Activated CD4-positive, alpha-beta T cell treated with anti-CD3 and anti-CD28 coated beads for 1 hour (primary cell): Measurements from ENCODE around the gene ANKRD2.
"Not testable (repeated sequence)": the region's sequence is repeated elsewhere in the genome, so short reads cannot be mapped to it uniquely, and the experiment has no call there.

Source experiments
- DNase-seq: peaks from one replicate; pipeline ENCODE4 v3.0.0-alpha.2; 2020

Gene ANKRD2

DNA sequence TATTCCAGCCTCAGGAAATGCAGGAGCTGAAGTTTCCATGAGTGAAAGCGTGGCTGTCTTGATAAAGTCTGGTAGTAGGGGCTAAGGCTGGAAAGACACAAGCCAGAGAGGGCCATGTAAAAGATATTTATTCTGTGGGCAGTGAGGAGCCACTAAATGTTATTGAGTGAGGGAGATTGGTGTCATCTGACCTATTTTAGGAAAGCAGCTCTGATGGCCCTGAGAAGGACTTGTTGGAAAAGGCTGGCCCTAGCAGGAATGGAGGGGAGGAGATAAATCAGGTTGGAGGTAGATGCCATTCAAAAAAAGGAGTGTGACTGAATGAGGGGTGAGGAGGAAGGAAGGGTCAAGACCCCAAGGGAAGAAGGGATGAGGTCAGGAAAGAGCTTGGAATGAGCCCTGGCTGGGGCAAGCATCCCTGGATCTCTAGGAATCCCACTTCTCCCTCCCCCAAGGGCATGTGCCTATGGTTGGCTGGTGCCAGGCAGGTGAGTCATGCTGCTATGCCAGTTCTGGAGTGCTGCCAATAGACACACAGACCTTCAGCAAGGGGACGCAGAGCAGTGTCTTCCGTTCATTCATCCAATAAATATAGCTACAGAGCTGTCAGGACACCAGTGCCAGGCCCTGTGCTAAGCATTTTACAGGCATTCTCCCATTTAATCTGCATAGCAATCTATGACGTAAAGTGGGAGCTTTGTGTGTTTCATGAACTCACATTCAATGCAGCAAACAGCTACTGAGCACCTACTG, 2.0 kb downstream of the ANKRD2 start:
- DNase-seq, result no peak

DNA sequence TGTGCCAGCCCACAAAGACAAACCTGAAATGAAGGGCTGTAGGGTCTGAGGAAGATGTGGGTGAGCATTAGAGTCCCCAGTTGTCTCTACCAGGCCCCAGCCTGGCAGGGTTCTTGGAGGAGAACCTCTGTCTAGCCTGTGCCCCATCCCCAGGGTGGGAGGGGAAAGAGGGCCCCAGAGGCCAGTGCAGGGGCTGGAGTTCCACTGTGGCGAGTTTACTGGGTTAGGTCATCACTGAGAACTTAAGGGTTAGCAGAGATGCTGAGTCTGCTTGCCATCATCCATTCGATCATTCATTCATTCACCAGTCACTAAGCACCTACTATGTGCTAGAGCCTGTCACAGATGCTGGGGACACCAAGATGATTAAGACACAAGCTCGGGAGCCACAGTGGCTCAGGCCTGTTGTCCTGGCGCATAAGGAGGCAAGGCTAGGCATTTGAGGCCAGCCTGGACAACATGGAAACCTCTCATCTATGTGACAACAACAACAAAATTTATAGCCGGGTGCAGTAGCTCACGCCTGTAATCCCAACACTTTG, 2.6 kb downstream of the ANKRD2 start:
- no peak for DNase-seq

DNA sequence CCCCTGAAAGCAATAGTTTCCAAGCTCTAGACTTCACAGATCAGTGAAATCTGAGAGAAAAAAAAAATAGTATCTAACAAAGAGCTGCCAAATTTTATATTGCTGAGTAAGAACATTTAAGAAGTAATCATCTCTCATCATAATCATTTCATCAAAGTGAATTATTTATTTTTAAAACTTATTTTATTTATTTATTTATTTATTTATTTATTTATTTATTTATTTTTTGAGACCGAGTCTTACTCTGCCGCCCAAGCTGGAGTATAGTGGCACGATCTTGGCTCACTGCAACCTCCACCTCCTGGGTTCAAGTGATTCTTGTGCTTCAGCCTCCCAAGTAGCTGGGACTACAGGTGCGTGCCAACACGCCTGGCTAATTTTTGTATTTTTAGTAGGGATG, 3.9 kb downstream of the ANKRD2 start:
- DNase-seq, result not testable (repeated sequence)

DNA sequence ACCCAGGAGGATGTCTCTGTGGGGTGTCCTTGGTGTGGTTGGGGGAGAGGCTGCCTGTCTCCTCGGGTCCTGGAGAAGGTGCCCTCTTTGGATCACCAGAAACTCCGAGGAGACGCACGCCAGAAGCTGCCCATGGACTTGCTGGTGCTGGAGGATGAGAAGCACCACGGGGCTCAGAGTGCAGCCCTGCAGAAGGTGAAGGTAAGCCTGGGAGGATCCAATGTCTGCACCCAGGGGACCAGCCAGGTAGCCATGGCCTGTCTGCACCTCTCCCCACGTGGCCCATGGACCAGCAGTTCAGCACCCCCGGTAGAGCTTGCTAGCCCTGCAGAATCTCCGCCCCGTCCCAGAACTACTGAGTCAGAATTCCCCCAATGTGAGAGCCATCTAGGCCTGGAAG, 5.1 kb downstream of the ANKRD2 start:
- DNase-seq, result no peak

DNA sequence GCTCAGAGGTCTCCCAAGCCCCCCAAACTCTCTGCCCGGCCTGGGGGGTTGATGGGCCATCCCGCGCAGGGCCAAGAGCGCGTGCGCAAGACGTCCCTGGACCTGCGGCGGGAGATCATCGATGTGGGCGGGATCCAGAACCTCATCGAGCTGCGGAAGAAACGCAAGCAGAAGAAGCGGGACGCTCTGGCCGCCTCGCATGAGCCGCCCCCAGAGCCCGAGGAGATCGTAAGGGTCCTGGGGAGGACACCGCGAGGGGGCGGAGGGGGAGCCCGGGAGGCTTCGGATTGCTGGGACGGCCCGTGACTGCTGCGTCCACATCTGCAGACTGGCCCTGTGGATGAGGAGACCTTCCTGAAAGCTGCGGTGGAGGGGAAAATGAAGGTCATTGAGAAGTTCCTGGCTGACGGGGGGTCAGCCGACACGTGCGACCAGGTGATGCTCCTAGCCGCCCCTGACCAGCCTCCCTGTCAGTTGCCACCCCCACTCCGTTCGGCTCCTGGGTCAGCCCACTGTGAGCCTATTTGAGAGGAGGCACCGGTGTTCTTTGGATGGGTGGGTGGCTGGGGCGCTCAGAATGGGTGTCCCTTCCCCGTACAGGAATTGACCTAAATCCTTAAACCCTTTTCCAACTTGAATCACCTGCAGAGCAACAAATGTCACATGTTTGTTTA, 5.7 kb downstream of the ANKRD2 start:
- no peak for DNase-seq

DNA sequence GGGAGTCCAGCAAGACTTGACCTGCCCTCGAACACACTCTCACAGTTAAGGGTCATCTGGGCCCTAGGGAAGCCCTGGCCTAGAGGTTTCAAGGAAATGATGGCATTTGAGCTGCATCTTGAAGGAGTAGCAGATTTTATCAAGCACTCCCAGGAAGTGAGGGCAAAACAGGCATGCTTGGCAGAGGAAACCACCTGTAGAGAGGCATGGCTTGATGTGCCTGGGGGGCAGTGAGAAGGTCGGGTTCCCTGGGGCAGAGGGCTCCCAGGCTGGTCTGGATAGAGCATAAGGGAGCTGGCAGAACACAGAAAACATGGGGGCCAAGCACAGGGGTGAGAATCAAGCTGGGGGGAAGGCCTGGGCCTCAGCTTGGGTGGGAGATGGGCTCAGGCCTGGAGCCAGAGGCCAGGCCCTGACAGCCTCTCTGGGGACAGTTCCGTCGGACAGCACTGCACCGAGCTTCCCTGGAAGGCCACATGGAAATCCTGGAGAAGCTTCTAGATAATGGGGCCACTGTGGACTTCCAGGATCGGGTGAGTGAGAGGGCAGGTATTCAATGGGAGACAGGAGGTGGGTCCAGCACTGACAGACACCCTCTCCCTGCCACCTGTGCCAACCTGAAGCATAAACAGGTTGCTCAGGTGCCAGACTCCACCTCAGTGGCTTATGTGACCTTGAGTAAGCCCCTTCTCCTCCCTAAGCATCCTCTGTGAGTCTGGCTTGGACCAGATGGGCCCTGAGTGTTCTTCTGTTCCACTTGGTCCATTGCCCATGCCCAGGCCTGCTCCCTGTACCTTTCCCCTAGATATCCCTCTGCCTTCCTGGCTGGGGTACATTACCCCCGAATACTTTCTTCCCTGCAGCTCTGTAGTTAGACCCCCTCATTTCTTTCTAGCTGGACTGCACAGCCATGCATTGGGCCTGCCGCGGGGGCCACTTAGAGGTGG, 8.1 kb downstream of the ANKRD2 start:
- DNase-seq, result no peak

DNA sequence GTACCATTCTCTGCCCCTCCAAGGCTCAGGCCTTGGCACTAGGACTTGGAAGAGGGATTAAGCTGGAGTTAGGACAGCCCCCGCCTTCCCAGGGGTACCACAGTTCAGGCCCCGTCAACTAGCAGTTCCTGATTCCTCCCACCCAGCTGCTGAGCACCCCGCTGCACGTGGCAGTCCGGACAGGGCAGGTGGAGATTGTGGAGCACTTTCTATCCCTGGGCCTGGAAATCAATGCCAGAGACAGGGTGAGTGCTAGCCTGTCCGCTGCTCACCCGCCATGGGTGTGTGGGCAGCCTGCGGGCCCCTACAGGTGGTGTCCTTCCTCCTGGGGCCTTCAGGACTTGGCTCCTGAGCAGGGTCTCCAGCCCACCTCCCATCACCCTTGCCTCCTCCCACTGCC, 9.6 kb downstream of the ANKRD2 start:
- no peak for DNase-seq

DNA sequence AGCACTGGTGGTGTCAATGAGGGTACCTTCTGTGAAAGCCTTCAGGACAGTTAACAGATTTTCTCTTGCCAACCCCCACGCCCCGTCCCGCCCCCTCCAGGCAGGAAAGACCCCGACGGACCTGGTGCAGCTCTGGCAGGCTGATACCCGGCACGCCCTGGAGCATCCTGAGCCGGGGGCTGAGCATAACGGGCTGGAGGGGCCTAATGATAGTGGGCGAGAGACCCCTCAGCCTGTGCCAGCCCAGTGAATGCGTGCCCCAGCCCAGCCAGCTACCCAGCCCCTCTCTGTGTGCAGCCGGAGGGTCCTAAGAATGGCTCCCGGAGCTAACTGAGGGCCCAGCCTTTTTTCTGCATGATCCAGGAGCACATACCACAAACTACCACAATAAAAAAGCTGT, 10.9 kb downstream of the ANKRD2 start:
- no peak for DNase-seq

DNA sequence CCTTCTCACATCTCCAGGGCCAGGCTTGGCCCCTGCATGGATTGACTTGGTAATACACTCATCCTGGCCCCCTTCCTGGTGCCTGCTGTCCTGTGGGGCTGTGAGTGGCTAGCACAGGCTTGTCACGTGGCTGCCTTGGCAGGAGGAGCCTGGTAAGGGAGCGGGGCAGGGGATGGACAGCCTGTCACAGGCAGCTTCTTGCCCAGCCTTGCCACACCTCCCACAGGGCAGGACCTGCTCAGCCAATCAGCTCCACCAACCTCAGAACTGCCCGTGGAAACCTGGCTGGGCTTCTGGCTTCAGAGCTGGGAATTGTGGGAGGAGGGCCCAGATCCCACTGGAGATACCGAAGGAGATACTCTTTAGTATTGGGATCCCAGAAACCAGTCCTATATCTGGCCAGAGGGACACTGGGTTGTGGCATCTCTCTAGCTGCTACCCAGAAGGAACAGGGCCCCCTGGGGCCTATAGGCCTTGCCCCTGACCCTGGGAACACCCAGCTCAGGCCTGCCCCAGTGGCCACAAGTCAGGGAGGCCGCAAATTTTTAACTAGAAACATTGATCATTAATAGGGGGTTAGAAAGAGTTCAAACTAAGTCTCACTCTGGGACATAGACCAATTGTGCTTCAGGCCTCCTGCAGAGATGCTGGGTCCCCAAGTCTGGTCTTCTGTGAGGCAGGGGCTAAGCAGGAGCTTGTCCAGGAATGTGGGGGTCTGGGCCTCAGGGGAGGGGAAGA, 11.7 kb downstream of the ANKRD2 start, which contains the start of gene HOGA1:
TSS of gene HOGA1 (plus strand) at position 330 of the 738 bp plus-strand sequence. CDS start at position 645, 315 bp downstream.
- DNase-seq, result no peak

DNA sequence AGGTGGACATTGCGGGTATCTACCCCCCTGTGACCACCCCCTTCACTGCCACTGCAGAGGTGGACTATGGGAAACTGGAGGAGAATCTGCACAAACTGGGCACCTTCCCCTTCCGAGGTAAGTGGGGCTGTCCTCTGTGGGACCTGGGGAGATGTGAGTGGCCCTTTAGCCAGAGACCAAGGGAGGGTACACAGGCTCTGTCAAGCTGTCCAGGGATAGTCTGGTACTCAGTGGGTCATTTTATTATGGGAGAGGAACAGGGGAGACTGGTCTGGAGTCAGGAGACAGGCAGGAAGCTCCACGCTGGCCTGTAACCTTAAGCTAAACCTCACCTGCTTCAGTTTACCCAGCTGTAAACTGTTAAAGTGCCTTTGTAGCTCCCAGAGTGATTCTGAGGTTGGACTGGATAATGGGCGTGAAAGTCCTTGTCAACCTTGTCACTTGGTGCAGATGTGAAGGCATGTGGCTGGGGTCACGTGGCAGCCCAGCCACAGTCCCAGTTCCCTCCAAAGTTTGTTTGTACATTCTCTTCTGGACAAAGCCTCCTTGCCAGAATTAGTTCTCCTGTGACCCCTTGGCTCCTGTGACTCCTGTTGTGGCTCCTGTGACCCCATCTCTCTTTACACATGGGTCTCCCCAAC, 12.3 kb downstream of the ANKRD2 start:
- DNase-seq, result no peak

DNA sequence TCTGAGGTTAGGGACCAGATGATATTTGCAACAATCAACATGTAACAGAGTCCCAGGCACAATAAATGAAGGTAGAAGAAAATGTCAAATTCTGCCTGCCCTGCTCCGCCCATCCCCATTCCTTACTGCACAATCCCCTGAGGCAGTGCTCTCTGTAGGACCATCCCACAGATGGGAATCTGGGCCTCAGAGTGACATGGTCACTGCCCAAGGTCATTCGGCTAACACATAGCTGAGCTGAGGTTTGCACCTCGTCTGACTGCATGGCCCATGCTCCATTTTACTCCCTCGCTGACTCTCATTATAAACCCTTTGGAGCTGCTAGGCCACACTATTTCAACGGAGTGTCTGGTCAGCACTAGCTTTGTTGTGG, 12.8 kb downstream of the ANKRD2 start:
- no peak for DNase-seq

DNA sequence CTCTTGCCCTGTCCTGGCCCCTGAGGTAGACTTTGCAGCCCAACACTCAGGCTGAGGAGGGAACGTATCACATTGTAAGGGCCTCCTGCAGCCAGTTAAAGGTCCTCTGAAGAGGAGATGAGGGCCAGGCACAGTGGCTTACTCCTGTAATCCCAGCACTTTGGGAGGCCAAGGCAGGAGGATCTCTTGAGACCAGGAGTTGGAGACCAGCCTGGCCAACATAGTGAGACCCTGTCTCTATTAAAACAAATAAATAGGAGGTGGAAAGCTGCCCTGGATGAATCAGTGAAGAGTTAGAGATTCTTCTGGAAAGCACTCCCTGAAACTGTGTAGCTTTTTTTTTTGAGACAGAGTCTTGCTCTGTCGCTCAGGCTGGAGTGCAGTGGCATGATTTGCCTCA, 14.6 kb downstream of the ANKRD2 start:
- no peak for DNase-seq

DNA sequence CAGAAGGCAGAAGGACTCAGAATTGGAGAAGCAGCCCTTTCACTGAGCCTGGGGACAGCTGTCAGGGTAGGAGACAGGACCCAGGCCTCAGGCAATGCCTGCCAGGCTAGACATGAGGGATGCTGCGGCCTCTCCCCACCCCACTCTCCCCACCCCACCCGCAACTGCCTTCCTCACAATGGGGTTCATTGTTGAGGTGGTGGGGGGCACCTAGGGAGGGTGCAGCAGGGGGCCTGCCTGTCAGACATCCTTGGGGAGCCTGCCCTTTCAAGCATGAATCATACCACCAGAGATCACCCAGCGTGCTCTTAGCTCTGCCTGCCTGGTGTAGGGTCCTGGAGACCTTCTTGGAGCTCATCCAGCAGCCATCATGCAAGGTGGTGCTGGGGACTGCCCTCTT, 16.9 kb downstream of the ANKRD2 start, which contains the start of gene C10orf62:
TSS of gene C10orf62 (plus strand) at position 243 of the 400 bp plus-strand sequence. CDS start 177 bp downstream, outside the sequence.
- DNase-seq, result no peak

DNA sequence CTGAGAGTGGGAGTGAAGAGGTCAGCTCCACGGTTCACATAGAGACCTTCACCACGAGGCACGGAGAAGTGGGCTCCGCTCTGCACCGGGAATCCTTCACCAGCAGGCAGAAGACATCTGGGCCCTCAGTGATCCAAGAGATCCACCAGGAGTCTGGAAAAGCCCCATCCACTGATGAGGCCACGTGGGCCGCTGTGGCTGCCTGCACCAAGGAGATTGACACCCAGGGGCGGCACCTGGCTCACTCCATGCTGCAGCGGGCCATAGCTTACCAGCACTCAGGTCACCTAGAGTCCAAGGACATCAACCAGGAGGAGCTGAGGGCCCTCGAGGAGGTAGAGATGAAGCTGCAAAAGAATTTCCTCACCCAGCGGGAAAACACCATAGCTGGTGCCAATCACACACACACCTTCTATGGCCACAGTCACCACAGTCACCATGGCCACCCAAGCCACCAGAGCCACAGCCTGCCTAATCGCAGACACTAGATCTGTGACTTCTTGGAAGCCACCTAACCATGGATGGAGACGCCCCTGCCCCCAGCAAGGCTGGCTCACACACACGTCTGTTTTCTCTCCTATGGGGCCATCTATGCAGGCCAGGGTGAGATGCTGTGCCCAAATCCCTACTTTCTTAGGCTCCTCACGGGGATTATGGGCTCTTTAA, 17.6 kb downstream of the ANKRD2 start:
- DNase-seq, result no peak

DNA sequence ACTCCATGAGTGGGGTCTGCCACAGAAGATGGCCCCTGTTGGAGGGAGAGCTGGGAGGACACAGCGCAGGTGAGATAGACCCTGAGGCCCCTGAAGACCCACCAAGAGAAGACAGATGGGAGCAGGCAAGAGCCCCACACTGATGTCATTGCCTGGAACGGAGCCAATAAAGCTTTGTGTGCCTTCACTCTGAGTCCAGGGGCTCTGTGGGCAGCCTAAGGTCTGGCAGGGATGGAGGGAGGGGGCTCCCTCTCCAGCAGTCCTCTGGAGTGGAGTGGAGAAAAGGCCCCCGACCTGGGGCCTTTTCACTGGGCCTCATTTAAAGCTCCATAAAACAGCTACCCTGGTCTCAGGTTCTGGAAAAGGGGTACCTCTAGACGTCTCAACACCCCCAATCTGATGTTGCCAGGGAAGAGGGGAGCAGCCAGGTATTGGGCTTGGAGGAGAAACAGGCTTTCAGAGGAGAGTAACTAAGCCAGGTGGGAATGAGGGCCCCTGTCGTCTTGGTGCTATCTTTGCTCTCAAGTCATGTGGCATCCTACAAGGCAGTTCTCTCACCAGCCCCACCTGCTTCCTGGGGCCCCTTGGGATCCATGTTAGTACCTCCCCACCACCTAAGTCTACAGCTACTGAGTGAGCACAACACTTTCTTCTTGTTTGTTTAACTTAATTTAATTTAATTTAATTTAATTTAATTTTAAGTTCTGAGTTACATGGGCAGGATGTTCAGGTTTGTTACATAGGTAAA, 18.3 kb downstream of the ANKRD2 start:
- no peak for DNase-seq

DNA sequence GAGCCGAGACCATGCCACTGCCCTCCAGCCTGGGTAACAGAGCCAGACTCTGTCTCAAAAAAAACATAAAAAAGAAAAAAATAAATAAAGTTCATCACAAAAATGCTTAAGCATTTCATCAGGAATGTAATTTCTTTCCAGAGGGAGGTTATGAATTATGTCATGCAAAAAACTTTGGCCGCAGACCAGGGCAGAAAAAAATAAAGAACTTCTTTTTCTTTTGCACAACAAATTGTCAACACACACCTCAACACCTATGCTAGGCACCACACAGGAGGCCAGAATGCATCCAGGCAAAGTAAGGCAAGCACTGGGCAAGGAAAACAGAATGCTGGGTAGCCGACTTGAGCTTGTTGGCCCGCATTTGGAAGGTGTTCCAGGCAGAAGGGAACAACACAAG, 20.8 kb downstream of the ANKRD2 start:
- DNase-seq, result no peak

DNA sequence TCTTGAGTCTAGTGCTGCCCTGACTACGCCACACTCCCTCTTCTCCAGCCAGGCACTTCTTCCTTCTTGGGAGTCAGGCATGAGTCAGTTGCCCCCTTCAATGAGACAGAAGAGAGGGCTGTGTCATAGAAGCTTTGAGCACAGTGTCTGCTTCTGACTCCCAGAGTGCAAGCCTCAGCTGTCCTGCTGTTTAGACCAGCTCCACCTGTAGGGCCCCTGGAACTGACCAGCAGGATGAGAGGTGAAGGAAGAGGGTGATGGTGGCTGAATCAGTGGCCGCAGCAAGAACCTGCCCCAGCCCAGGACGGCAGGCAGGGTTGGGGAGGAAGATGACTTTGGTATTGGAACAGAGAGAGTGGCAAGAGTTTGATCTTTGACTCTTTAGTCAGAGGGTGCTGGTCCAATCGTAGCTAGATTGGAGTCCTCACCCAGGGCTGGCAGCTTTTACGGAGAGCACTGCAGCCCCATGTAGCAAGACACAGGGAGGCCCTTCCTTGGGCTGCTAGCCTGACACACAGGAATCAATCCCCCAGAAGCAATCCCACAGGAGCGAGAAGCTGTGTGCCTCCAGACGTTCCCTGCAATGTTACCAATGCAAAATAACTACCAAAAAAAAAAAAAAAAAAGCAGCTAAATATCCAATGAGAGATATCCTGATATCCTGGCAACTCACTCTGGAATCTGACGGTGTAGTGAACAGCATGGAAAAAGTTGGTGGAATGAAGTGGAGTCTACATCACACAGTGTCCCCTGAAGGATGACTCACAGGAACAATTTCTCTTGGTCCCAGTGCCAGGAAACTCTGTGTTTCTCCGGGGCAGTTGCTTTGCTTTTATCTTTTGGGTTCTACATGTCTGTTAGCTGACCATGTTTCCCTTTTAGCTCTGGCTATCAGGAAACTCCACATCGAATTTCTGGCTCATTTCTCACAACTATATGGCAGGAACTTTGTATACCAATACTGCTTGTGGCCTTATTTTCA, 23.8 kb downstream of the ANKRD2 start:
- DNase-seq, result no peak

DNA sequence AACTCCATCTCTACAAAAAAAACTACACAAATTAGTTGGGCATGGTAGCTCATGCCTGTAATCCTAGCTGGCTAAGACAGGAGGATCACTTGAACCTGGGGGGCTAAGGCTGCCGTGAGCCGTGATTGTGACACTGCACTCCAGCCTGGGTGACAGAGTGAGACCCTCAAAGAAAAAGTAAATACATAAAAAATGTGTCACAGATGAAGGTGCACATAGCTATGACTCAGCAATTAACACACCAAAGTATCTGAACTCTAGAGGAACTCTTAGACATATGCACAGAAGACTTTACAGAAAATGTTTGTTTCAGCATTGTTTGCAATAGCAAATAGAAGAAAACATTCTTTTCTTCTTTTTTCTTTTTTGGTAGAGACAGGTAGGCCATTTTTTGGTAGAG, 25.2 kb downstream of the ANKRD2 start:
- no peak for DNase-seq
